SU-DHL-6 (cell line): ENCODE results near the gene ADM2.

ENCODE experiments used
- H2AFZ ChIP-seq: fragments of 200-600 bp; sonication (generic); 2 replicates; pipeline ENCODE4 v1.6.1; 2014; ENCODE audit warnings: low read depth, mild to moderate bottlenecking, moderate library complexity, mixed read lengths, antibody characterized with exemption, low read length; ENCODE audit not compliant: severe bottlenecking
- H3F3A ChIP-seq: fragments of 200-600 bp; shearing (Covaris generic); 2 replicates; pipeline ENCODE4 v1.6.0; 2016; ENCODE audit warnings: antibody characterized with exemption, mild to moderate bottlenecking; ENCODE audit not compliant: insufficient read depth
- H3K27ac ChIP-seq: fragments of 200-600 bp; sonication (generic); 2 replicates; pipeline ENCODE4 v1.5.1; 2016; ENCODE audit warnings: low read depth, mild to moderate bottlenecking, low read length, moderate library complexity, mixed read lengths
- H3K27me3 ChIP-seq: fragments of 200-600 bp; sonication (generic), shearing (Covaris generic); 2 replicates; pipeline ENCODE4 v1.6.0; 2014; ENCODE audit warnings: mild to moderate bottlenecking, low read length
- H3K36me3 ChIP-seq: fragments of 200-600 bp; sonication (generic); 2 replicates; pipeline ENCODE4 v1.6.1; 2014; ENCODE audit warnings: mild to moderate bottlenecking, low read length, mixed read lengths
- H3K4me2 ChIP-seq: fragments of 300-600, 200-600 bp; shearing (Covaris generic), sonication (generic); 2 replicates; pipeline ENCODE4 v1.6.0; 2014; ENCODE audit warnings: low read length, low read depth, mild to moderate bottlenecking; ENCODE audit not compliant: poor library complexity, severe bottlenecking
- H3K4me3 ChIP-seq: fragments of 200-600 bp; sonication (generic); 2 replicates; pipeline ENCODE4 v1.5.1; 2014; ENCODE audit warnings: antibody characterized with exemption, low read length, mild to moderate bottlenecking, mixed read lengths; ENCODE audit not compliant: insufficient read depth, poor library complexity, severe bottlenecking
- H3K79me2 ChIP-seq: fragments of 200-600 bp; sonication (generic); 2 replicates; pipeline ENCODE4 v1.6.1; 2014; ENCODE audit warnings: mild to moderate bottlenecking, low read length, moderate library complexity; ENCODE audit not compliant: insufficient read depth
- H3K9ac ChIP-seq: fragments of 200-600 bp; sonication (generic); 2 replicates; pipeline ENCODE4 v1.7.0; 2014; ENCODE audit warnings: mild to moderate bottlenecking, low read length
- H3K9me2 ChIP-seq: fragments of 200-600 bp; sonication (generic); replicated peaks from 2 replicates; pipeline ENCODE4 v1.6.1; 2014; ENCODE audit warnings: low read length; ENCODE audit not compliant: insufficient read depth
- H3K9me3 ChIP-seq: fragments of 200-600 bp; sonication (generic); 2 replicates; pipeline ENCODE4 v1.6.1; 2014; ENCODE audit warnings: low read length, mixed read lengths; ENCODE audit not compliant: insufficient read depth
- H4K20me1 ChIP-seq: fragments of 200-600 bp; sonication (generic); 2 replicates; pipeline ENCODE4 v1.6.1; 2014; ENCODE audit warnings: low read depth, mild to moderate bottlenecking, antibody characterized with exemption, low read length, moderate library complexity, mixed read lengths
- CTCF ChIP-seq: fragments of 200-600 bp; sonication (generic); IDR thresholded peaks from one replicate; pipeline ENCODE4 v1.5.1; 2017; ENCODE audit warnings: antibody characterized with exemption, mild to moderate bottlenecking, low read length, moderate library complexity; ENCODE audit not compliant: insufficient read depth, poor library complexity, severe bottlenecking
- EZH2phosphoT487 ChIP-seq: fragments of 200-600 bp; sonication (generic), shearing (Covaris generic); conservative IDR thresholded peaks from 2 replicates; pipeline ENCODE4 v1.6.1; 2018; ENCODE audit warnings: mild to moderate bottlenecking, antibody characterized with exemption, low read length, moderate library complexity, mixed read lengths

Gene ADM2

GRCh38 chr22:50498322-50498890, 17.1 kb downstream of the ADM2 start:
- no peak overlapping the region for H3K9ac ChIP-seq
- no peak overlapping the region for H3K4me2 ChIP-seq
- no peaks in the 10 kb centered on the region for H4K20me1 ChIP-seq

GRCh38 chr22:50500452-50500851, 19.1 kb downstream of the ADM2 start:
- Histone ChIP-seq H3K27me3 (no peaks in the 10 kb centered on the region), H3K4me3 (no peak overlapping the region), H3K9me2 (no peaks in the 10 kb centered on the region), H3K9ac (no peak overlapping the region), H3F3A (no peaks in the 10 kb centered on the region), H4K20me1 (no peaks in the 10 kb centered on the region), H3K4me2 (no peak overlapping the region), H3K79me2 (no peaks in the 10 kb centered on the region), H3K9me3 (no peaks in the 10 kb centered on the region), H3K36me3 (no peaks in the 10 kb centered on the region), H2AFZ (no peak overlapping the region), H3K27ac (no peak overlapping the region)
- TF ChIP-seq EZH2phosphoT487 (no peak), CTCF (no peak)

More at GRCh38 chr22:50498322-50498890, 17.1 kb downstream of the ADM2 start:
- Histone ChIP-seq H3K4me3 (no peak overlapping the region), H3K9me2 (no peaks in the 10 kb centered on the region), H2AFZ (no peak overlapping the region), H3K27ac (no peak overlapping the region), H3K27me3 (no peaks in the 10 kb centered on the region), H3F3A (no peaks in the 10 kb centered on the region), H3K36me3 (no peaks in the 10 kb centered on the region), H3K79me2 (no peaks in the 10 kb centered on the region), H3K9me3 (no peaks in the 10 kb centered on the region)
- TF ChIP-seq EZH2phosphoT487, result no peak
- peak; percentile 69 for TF ChIP-seq CTCF

GRCh38 chr22:50502096-50502495, 20.8 kb downstream of the ADM2 start:
- Histone ChIP-seq H3K27ac (no peak overlapping the region), H3K4me3 (no peak overlapping the region), H3K27me3 (no peaks in the 10 kb centered on the region), H3K9me2 (no peaks in the 10 kb centered on the region), H3K9me3 (no peaks in the 10 kb centered on the region), H3K9ac (no peak overlapping the region), H3K4me2 (no peak overlapping the region), H2AFZ (no peak overlapping the region), H3K79me2 (peaks cover 4% of the 10 kb centered on the region; the same call in 1 of the 2 replicates), H3F3A (no peaks in the 10 kb centered on the region), H4K20me1 (no peaks in the 10 kb centered on the region), H3K36me3 (no peaks in the 10 kb centered on the region)
- no peak for TF ChIP-seq EZH2phosphoT487
- no peak for TF ChIP-seq CTCF
